ENCODE data around the gene KDM7A.
A peak's percentile ranks its signal among the peaks of the same experiment; 100 is the strongest.
"Not testable (repeated sequence)": the region's sequence is repeated elsewhere in the genome, so short reads cannot be mapped to it uniquely, and the experiment has no call there.

The KDM7A gene

DNA sequence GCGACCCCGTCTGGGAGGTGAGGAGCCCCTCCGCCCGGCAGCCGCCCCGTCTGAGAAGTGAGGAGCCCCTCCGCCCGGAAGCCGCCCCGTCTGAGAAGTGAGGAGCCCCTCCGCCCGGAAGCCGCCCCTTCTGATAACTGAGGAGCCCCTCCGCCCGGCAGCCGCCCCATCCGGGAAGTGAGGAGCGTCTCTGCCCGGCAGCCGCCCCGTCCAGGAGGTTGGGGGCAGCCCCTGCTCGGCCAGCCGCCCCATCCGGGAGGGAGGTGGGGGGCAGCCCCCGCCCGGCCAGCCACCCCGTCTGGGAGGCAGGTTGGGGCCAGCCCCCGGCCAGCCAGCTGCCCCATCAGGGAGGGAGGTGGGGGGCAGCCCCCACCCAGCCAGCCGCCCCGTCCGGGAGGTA is 62.0 kb downstream of the KDM7A start:
- H3K4me3 ChIP-seq, H3K27ac ChIP-seq: not testable (repeated sequence)

- not testable (repeated sequence) for H3K4me3 ChIP-seq, H3K27ac ChIP-seq
These were observed 68.0 kb downstream of the KDM7A start for GRCh38 chr7:140108777-140109176.

GRCh38 chr7:140096459-140096858 is 80.3 kb downstream of the KDM7A start:
- H3K4me3 ChIP-seq, result no peak overlapping the region
- H3K27ac ChIP-seq, result no peak overlapping the region

DNA sequence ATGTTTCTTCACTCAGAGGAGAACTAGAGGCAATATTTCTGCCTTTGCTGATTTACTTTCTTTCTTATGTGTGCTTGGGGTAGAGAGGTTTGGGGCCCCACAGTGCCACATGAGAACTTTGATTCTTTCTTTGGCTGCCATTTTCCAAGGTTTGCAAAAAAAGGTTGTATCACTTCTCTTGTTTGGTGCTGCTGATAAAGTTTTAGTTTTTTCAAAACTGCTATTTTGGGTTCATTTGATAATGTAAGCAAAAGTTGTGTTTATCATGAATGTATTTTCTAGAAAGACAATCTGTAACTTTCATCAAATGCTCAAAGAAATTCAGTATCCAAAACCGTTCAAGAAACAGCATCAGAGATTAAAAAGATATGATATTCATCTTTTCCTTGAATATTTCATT is 83.4 kb downstream of the KDM7A start:
- no peak overlapping the region for H3K27ac ChIP-seq
- H3K4me3 ChIP-seq, result no peak overlapping the region

DNA sequence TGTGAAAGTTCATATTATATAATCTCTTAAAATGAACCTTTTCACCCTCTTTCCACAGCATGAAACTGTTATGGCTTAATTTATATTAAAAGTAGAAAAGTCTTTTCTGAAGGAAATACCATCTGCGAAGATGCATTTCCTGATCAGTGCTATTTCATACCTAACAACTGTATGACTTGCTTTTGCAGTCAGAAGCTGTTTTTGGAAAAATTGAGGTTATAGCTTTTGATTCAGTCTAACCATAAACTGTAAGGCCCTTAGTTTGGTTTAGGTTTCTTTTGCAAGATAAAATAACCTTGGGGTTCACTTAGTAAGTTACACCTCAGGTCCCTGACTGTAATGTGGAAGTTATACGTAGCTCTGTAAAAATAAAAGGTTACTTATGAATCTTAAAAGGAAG is 91.3 kb downstream of the KDM7A start:
- peak overlapping the region in 3 of 21 experiments; percentile 2 to 35 (median 5) for H3K27ac ChIP-seq
- no peak overlapping the region for H3K4me3 ChIP-seq

- Histone ChIP-seq H3K4me3 (no peak overlapping the region), H3K27ac (peak overlapping the region in 3 of 21 experiments; percentile 2 to 35 (median 5))
These were observed 91.8 kb downstream of the KDM7A start for GRCh38 chr7:140084972-140085371.

DNA sequence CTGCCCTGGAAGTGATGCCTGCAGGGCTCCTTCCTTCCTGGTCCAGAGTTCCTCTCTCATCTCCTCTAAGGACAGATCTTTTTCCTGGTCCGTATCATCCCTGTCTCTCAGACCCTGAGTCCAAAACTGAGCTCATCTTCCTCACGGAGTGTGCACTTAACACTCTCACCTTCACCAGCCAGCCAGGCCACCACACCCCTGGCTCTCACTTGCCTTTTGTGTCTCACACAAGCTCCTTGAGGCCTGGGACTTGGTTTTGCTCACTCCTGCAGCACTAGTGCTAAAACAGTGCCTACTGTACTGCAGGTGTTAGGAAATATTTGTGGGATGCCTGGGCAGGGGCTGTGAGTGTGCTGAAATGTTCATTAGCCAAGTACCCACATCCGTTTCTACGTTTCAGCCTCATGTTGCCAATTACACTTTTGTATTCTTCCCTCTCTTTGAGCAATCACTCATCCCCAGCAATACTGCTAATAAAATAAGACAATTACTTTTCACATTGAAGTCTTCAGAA is 92.6 kb downstream of the KDM7A start:
- H3K27ac ChIP-seq, result peak overlapping the region in 1 of 21 experiments; percentile 11

GRCh38 chr7:140082770-140083169 is 94.0 kb downstream of the KDM7A start:
- H3K27ac ChIP-seq, result no peak overlapping the region
- no peak overlapping the region for H3K4me3 ChIP-seq

More for the DNA sequence above, 92.6 kb downstream of the KDM7A start:
- H3K4me3 ChIP-seq, result no peak overlapping the region

DNA sequence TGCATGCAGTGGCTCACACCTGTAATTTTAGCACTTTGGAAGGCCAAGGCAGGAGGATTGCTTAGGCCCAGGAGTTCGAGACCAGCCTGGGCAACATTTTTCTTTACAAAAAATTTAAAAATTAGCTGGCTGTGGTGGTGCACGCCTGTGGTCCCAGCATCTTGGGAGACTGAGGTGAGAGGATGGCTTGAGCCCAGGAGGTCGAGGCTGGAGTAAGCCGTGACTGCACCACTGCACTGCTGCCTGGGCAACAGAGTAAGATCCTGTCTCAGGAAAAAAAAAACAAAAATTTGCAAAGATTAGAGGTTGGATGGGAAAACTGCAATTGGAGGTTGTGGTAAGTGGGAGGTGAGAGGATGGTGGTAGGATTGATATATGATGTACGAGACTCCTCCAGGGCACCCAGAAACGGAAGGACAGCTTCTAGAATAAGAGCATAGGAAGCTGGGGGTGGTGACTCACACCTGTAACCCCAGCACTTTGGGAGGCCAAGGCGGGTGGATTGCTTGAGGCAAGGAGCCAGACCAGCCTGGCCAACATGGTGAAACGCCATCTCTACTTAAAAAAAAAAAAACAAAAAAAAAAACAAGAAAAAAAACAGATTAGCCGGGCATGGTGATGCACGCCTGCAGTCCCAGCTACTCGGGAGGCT is 94.9 kb downstream of the KDM7A start:
- H3K27ac ChIP-seq, result no peak overlapping the region
- no peak overlapping the region for H3K4me3 ChIP-seq

GRCh38 chr7:140080919-140081318 is 95.9 kb downstream of the KDM7A start:
- Histone ChIP-seq H3K27ac (no peak overlapping the region), H3K4me3 (no peak overlapping the region)

GRCh38 chr7:140079121-140079536 is 97.7 kb downstream of the KDM7A start:
- Histone ChIP-seq H3K27ac (no peak overlapping the region), H3K4me3 (no peak overlapping the region)

- Histone ChIP-seq H3K27ac (no peak overlapping the region), H3K4me3 (no peak overlapping the region)
These were observed 98.4 kb downstream of the KDM7A start for GRCh38 chr7:140078392-140078791.

- H3K27ac ChIP-seq, result no peak overlapping the region
- H3K4me3 ChIP-seq, result no peak overlapping the region
These were observed 102.0 kb downstream of the KDM7A start for GRCh38 chr7:140074780-140075179.

- no peak overlapping the region for H3K27ac ChIP-seq
- H3K4me3 ChIP-seq, result no peak overlapping the region
These were observed 106.2 kb downstream of the KDM7A start for GRCh38 chr7:140070546-140070945.

DNA sequence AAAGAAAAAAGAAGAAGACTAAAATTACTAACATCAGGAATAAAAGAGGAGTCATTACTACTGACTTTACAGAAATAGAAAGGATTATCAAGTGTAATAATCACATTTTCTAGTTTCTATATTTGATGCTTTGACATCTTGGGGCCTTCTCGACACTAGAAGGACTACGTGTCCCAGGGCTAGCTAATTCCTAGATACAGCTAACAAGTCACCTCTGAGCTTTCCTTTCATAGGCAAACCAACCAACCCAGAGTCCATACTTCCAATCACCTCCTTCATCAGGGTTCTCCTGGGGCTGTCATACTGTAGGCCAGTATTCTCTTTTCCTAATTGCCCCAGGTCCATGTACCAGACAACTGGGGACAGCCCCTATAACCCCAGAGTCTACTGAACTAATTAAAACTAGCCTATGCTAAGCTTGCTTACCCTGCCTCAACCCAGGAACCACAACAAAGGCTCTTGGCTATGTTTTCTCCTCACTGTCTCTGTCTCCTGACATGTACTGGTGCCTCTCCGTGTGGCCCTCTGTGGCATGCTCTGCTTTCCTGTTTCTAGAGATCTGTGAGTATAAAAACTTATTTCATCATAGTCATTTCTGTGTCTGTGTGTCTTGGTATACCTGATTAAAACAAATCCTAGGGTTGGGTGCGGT is 107.4 kb downstream of the KDM7A start:
- Histone ChIP-seq H3K27ac (no peak overlapping the region), H3K4me3 (no peak overlapping the region)

GRCh38 chr7:140068033-140068432 is 108.8 kb downstream of the KDM7A start:
- no peak overlapping the region for H3K4me3 ChIP-seq
- H3K27ac ChIP-seq, result no peak overlapping the region

- H3K4me3 ChIP-seq, result no peak overlapping the region
- no peak overlapping the region for H3K27ac ChIP-seq
These were observed 109.7 kb downstream of the KDM7A start for GRCh38 chr7:140067052-140067451.

DNA sequence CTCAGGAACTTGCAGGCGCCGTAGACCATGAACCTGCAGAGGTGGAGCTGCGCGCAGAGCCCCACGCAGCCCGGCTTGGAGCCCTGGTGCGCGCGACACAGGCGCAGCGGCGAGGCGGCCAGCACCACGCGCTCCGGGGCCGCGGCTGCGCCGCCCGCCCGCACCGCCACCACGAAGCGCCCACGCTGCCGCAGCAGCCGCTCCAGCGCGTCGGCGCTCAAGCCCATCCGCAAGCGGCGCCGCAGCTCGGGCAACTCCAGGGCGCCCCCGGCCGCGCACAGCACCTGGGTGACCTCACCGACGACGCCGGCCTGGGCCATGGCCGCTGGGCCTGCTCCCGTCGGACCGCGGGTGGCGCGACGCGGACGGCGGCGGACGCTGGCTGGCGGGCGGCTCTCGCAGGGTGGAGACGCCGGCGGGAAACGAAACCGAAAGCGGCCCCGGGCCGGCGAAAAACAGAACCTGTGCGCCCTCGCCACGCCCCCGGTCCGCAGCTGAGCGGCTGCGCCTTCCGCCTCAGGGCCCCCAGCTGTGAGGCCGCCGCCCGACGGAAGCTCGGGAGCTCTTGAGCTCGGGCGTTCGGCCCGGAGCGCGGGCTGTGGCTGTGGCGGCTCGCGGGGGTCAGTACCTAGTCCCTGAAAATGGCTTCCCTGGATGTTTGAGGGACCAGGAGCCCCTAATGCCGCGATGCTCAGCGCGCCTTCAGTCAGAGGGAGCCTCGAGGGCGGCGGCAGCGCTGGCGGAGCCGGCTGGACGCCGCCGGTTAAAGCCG is 114.1 kb downstream of the KDM7A start, which contains the start of gene PARP12:
Gene PARP12, minus strand, starts transcription at position 424 of the 772 bp plus-strand sequence. Its CDS starts 104 bp downstream, at position 320.
- peak within 1 kb of the TSS; percentile 79 to 97 (median 93) for H3K27ac ChIP-seq
- peak within 1 kb of the TSS; percentile 45 to 90 (median 73) for H3K4me3 ChIP-seq

GRCh38 chr7:140062118-140062527 is 114.7 kb downstream of the KDM7A start:
- peak overlapping the region; percentile 45 to 90 (median 73) for H3K4me3 ChIP-seq
- H3K27ac ChIP-seq, result peak overlapping the region; percentile 79 to 97 (median 93)

DNA sequence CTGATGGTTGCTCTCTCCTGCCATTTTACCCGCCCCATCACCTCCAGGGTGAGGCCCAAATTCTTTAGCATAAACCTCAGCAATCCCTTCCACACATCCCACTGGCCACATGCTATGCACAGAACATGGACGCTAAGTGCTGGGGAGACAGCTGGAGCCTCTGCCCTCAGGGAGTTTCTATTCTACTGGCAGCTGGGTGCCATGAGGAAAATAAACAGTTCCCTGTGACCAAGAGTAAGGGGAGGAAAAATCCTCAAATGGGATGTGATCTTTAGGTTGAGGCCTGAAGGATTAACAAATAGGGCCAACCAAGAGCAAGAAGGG is 115.2 kb downstream of the KDM7A start:
- H3K4me3 ChIP-seq, result peak overlapping the region; percentile 45 to 90 (median 73)
- peak overlapping the region in 20 of 21 experiments; percentile 79 to 97 (median 94) for H3K27ac ChIP-seq
